ENCODE data around the gene HAUS8.

Gene HAUS8

DNA sequence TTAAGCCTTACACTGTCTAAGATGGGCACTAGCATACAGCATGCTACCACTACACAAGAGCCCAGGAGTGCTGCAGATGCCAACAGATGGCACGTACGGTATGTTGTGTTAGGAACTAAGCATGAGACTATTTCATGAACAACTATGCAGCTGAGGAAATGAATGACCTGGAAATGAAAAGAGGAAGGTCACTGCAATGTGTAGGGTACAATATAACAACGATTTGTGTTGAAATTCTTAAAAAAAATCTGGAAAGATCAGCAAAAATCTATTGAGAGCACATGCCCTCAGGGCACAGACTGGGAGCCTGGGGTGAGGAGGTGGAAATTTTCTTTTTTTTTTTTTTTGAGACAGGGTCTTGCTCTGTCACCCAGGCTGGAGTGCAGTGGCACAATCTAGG lies 14.4 kb downstream of the HAUS8 start:
- TF ChIP-seq ZFX (IDR thresholded peaks at IDR 0.05; ENCODE audit: borderline replicate concordance) (no peak), CTCF (IDR thresholded peaks at IDR 0.05) (no peak)
- no peak overlapping the region for H3K27ac ChIP-seq

DNA sequence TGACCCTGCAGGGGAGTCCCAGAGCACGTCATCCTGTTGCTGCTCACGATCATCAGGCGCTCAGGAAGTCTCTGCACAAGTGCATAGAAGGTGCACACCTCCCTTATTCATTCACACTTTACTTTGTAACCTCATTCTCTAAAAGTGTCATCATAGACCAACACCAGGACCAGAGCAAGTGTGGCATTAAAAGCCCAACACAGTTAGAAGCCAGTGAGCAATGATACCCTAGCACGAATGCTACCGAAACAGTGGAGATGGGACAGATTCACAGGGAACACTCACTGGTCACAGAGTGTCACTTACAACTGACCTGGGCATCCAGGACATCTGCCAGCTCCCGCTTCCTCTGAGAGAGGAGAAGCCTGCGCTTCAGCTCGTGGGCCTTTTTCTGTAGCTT lies 17.0 kb downstream of the HAUS8 start:
- H3K27ac ChIP-seq: no peak overlapping the region
- no peak for TF ChIP-seq CTCF (IDR thresholded peaks at IDR 0.05)
- no peak for TF ChIP-seq ZFX (IDR thresholded peaks at IDR 0.05; ENCODE audit: borderline replicate concordance)

- no peak for TF ChIP-seq ZFX (IDR thresholded peaks at IDR 0.05; ENCODE audit: borderline replicate concordance)
- no peak for TF ChIP-seq CTCF (IDR thresholded peaks at IDR 0.05)
- H3K27ac ChIP-seq: no peak overlapping the region
Measured at GRCh38 chr19:17055636-17056035, 19.6 kb downstream of the HAUS8 start.

DNA sequence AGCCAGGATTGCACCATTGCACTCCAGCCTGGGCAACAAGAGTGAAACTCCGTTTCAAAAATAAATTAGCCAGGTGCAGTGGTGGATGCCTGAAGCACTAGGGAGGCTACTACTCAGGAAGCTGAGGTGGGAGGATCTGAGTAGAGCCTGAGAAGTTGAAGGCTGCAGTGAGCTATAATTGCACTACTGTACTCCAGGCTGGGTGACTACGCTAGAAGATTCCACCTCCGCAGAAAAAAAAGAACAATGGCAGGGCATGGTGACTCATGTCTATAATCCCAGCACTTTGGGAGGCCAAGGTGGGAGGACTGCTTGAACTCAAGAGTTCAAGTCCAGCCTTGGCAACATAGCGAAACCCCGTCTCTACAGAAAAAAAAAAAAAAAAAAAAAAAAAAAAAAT lies 20.5 kb downstream of the HAUS8 start:
- H3K27ac ChIP-seq: no peak overlapping the region
- TF ChIP-seq CTCF (IDR thresholded peaks at IDR 0.05) (no peak), ZFX (IDR thresholded peaks at IDR 0.05; ENCODE audit: borderline replicate concordance) (no peak)

DNA sequence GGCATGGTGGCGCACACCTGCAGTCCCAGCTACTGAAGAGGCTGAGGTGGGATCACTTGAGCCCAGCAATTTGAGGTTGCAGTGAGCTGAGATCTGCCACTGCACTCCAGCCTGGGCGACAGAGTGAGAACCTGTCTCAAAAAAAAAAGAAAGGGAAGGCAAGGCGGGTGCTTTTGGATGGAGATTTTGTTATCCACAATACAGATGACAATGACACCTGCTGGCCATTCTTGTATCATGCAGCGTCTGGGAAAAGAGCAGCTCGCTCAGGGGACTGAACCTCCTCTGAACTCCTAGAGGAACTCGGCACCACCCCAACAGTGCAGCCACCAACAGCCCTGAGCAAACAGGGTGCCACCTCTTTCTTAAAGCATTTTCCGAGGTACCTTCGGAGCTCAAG lies 22.8 kb downstream of the HAUS8 start:
- H3K27ac ChIP-seq: no peak overlapping the region
- TF ChIP-seq ZFX (IDR thresholded peaks at IDR 0.05; ENCODE audit: borderline replicate concordance): no peak
- TF ChIP-seq CTCF (IDR thresholded peaks at IDR 0.05): peak; percentile 56

DNA sequence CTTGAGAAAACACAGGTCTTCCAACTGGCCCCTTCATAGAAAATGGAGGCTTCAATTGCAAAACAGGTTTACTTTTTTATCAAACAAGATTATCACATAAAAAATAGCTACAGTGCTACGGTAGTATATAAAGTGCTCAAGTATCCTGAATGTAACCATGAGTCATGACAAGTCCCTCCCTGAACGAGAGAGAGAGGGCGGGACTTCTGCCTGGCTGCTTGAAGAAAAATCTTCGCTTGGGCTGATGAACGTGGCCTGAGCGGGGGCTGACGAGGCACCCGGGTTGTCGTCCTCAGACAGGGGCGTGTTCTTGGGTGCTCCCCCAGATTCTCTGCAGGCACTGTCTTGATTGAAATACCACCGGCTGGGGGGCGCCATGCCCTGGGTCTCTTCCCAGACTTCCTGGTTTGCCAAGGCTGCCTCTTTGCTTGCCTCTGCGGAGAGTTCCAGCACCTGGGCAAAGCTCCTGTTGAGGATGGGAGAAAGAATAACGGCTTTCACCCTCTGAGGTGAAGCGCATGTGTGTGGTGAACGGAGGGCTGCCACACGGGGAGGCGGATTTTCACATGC lies 25.5 kb downstream of the HAUS8 start:
- TF ChIP-seq CTCF (IDR thresholded peaks at IDR 0.05) (no peak), ZFX (IDR thresholded peaks at IDR 0.05; ENCODE audit: borderline replicate concordance) (no peak)
- no peak overlapping the region for H3K27ac ChIP-seq

- H3K27ac ChIP-seq: no peak overlapping the region
- TF ChIP-seq ZFX (IDR thresholded peaks at IDR 0.05; ENCODE audit: borderline replicate concordance) (no peak), CTCF (IDR thresholded peaks at IDR 0.05) (no peak)
Measured at GRCh38 chr19:17048885-17049453, 26.3 kb downstream of the HAUS8 start.

All from 22Rv1 (cell line).